Body of pancreas (tissue), 4 donors: ENCODE data around the gene PCGF3. TPM values are rescaled to one million over a fixed set of nuclear protein-coding genes. Genes with fewer than 3 reads are reported as not detected.
A peak's percentile ranks its signal among the peaks of the same experiment; 100 is the strongest.

Source experiments
- ATAC-seq: fragments of 150-250 bp; one replicate; pipeline ENCODE4 v1.9.1; 2016
- DNase-seq, 4 donors: peaks; one replicate each; pipeline ENCODE4 v3.0.0-alpha.2; 2019
- H3K27ac ChIP-seq, 4 donors: fragments of 200-600 bp; sonication (generic); 1 replicate in 3 of 4; 2 replicates in 1 of 4; pipeline versions ENCODE4 v1.5.1 to v1.6.1; 2016 to 2019; ENCODE audit warnings: mild to moderate bottlenecking in 1 of 4, mixed read lengths in 1 of 4, moderate library complexity in 1 of 4
- H3K27me3 ChIP-seq, 2 donors: fragments of 200-600 bp; sonication (generic); one replicate each; pipeline ENCODE4 v1.6.0; 2016; ENCODE audit warnings: mild to moderate bottlenecking in 1 of 2
- H3K36me3 ChIP-seq, 2 donors: fragments of 200-600 bp; sonication (generic); replicated peaks in 1 of 2; 2 replicates each; pipeline ENCODE4 v1.5.1; 2016; ENCODE audit warnings: low read depth in 2 of 2; ENCODE audit not compliant: insufficient read depth in 1 of 2
- H3K4me1 ChIP-seq: fragments of 200-600 bp; sonication (generic); one replicate; pipeline ENCODE4 v1.6.0; 2016
- H3K4me3 ChIP-seq, 2 donors: fragments of 200-600 bp; sonication (generic); 1 replicate in 1 of 2; 2 replicates in 1 of 2; pipeline ENCODE4 v1.5.1; 2016 to 2019
- H3K9me3 ChIP-seq, 3 donors: fragments of 200-600 bp; sonication (generic); 1 replicate in 2 of 3; 2 replicates in 1 of 3; pipeline ENCODE4 v1.5.1; 2016
- POLR2A ChIP-seq, 3 donors: fragments of 450-650 bp; IDR thresholded peaks; one replicate each; pipeline ENCODE4 v1.6.1; 2016; ENCODE audit warnings: antibody characterized with exemption in 3 of 3, mild to moderate bottlenecking in 2 of 3
- WGBS, 2 donors: methylation state at CpG; one replicate each; pipeline ENCODE4 v1.1.5; 2017; 5-methylcytosine and 5-hydroxymethylcytosine counted together
- intact Hi-C: fragments of 100-400 bp; cut with DNase I; formaldehyde crosslinking; loops from one replicate; pipeline ENCODE4 v1.15.1; 2023
- total RNA-seq, 2 donors: library from RNA; depleted of rRNA; stranded (reverse); fragments of >200 nt; gene quantifications; one replicate each; pipeline ENCODE4 v1.1.0, GENCODE V29; 2016
- TF ChIP-seq, protein P1 (sequence below), 7 experiments: fragments of 450-650 bp in 4 of 7; fragments of 200-600 bp in 3 of 7; sonication (generic) in 3 of 7; IDR thresholded peaks; one replicate each; pipeline ENCODE4 v1.5.1; 2016 to 2019; ENCODE audit warnings: antibody characterized with exemption in 7 of 7

PCGF3 gene
- total RNA-seq, 2 donors from 2014 or later, result 16.8 to 31.1 TPM

DNA sequence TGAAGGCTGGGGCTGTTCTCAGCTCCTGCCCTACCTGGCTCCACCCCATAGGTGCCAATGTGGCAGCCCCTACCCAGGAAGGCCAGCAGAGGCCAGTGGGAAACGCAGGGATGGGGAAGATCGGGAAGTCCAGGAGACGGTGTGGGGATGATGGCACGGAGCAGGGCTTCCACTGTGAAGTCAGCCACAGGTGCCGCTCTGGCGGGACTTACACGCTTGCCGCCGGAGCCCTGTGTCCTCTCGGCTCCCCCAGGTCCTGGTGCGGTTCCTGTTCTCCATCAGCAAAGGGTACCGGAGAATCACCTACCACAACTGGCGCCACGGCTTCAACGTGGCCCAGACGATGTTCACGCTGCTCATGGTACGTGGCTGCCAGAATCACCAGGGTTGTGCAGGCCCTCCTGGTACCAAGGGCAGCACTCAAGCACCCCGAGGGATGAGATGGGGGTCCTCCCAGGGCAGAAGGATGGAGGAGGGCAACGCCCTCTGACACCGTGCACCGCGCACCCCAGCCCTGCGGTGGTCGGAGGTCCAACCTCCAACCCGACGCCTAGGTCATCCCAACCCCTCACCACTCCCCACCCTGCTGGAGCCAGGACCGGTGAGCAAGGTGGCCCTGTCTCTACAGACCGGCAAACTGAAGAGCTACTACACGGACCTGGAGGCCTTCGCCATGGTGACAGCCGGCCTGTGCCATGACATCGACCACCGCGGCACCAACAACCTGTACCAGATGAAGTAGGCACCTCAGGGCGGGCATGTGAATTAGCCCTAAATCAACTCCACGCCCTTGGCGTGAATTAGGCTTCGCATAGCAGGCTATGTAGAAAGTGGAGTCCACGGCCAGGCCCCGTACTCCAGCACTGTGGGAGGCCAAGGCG lies 43.5 kb upstream of the PCGF3 start:
- DNase-seq, result no peak
- Histone ChIP-seq H3K9me3 (no peaks in the 10 kb centered on the region), H3K27me3 (no peaks in the 10 kb centered on the region), H3K27ac (no peak overlapping the region), H3K36me3 (no peaks in the 10 kb centered on the region), H3K4me3 (no peak overlapping the region), H3K4me1 (peaks cover 13% of the 10 kb centered on the region)
- intact Hi-C loops, result no loop called here
- no peak for ATAC-seq
- 91% methylated on average over 13 to 42 of the region's 42 CpGs for WGBS, 2 donors
- TF ChIP-seq, protein P1, sequence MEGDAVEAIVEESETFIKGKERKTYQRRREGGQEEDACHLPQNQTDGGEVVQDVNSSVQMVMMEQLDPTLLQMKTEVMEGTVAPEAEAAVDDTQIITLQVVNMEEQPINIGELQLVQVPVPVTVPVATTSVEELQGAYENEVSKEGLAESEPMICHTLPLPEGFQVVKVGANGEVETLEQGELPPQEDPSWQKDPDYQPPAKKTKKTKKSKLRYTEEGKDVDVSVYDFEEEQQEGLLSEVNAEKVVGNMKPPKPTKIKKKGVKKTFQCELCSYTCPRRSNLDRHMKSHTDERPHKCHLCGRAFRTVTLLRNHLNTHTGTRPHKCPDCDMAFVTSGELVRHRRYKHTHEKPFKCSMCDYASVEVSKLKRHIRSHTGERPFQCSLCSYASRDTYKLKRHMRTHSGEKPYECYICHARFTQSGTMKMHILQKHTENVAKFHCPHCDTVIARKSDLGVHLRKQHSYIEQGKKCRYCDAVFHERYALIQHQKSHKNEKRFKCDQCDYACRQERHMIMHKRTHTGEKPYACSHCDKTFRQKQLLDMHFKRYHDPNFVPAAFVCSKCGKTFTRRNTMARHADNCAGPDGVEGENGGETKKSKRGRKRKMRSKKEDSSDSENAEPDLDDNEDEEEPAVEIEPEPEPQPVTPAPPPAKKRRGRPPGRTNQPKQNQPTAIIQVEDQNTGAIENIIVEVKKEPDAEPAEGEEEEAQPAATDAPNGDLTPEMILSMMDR (IDR thresholded peaks at IDR 0.05), result no peak
- TF ChIP-seq POLR2A (IDR thresholded peaks at IDR 0.05), result no peak

DNA sequence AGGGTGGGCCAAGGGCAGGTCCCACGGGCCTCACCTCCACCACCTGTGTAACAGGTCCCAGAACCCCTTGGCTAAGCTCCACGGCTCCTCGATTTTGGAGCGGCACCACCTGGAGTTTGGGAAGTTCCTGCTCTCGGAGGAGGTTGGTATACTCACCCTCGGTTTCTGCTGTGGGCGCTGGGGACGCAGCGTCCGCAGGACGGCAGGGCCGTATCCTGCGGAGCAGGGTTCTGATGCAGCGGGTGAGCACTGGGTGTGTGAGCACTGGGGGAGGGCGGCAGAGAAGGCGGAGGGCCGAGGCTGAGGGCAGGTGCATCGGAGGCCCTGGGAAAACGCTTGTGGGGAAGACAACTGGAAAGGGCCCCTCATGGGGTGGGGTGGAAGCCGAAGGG lies 42.6 kb upstream of the PCGF3 start:
- 29 to 50% methylated on average over 18 to 20 of the region's 20 CpGs for WGBS, 2 donors
- ATAC-seq, result no peak
- H3K27ac ChIP-seq, result no peak overlapping the region

DNA sequence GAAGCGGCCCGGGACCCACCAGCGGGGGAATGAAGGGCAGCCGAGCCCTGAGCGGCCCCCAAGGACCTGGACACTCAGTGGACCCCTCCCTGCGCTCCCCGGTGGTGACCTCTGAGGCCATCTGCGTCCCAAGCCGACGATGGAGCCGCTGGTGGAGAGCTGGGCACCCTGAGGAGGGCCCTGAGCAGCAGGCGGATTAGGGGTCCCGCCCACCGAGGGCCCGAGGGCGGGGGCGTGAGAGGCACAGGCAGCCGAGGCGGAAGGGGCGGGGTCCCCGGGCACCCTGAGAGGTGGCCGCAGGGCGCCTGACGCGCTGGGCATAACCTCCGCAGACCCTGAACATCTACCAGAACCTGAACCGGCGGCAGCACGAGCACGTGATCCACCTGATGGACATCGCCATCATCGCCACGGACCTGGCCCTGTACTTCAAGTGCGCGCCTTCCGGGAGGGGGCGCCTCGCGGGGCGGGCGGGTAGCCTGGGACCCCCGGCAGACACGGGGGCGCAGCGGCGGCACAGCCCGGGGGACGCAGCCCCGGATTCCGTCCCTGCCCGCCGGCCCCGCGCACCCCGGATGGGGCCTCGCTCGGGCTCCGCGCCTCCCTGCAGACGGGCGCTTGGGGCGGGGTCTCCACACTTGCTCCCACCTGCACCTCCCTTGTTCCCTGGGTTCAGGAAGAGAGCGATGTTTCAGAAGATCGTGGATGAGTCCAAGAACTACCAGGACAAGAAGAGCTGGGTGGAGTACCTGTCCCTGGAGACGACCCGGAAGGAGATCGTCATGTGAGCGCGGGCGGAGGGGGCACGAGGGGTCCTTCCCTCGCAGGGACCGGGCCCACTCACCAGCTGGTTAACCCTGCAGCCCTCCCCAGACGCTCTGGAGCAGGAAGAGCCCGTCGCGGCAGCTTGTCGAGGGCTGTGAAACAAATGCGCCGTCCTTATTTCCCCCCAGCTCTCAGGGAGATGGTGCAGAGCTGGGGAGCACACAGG lies 41.9 kb upstream of the PCGF3 start:
- 3 to 9% methylated on average over 18 to 79 of the region's 80 CpGs for WGBS, 2 donors
- intact Hi-C loops, result no loop called here

More for the DNA sequence above, 42.6 kb upstream of the PCGF3 start:
- intact Hi-C loops, result no loop called here
- TF ChIP-seq, protein P1 (IDR thresholded peaks at IDR 0.05), result no peak
- TF ChIP-seq POLR2A (IDR thresholded peaks at IDR 0.05), result no peak
- Histone ChIP-seq H3K4me1 (peaks cover 13% of the 10 kb centered on the region), H3K4me3 (peak overlapping the region in 1 of 2 donors; percentile 31), H3K36me3 (no peaks in the 10 kb centered on the region), H3K9me3 (no peaks in the 10 kb centered on the region), H3K27me3 (no peaks in the 10 kb centered on the region)
- DNase-seq, result no peak

DNA sequence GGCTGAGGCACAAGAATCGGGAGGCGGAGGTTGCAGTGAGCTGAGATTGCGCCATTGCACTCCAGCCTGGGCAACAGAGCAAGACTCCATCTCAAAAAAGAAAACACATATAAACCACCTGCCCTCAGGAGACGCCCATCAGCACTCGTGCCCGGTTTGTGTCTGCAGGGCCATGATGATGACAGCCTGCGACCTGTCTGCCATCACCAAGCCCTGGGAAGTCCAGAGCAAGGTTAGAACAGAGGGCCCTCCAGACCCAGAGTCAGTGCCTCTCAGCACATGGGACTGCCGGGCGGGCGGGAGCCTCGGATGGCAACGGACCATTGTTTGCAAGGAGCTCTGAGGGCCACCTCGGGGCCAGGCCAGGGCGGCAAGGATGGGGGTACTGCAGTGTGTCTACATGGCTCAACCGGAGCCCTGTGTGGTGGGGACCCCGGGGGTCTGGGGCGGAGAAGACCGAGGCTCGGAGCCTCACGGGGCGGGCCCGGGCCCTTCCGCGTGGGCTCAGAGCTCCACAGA lies 40.9 kb upstream of the PCGF3 start:
- Histone ChIP-seq H3K4me1 (peaks cover 13% of the 10 kb centered on the region), H3K27ac (no peak overlapping the region), H3K4me3 (no peak overlapping the region), H3K9me3 (no peaks in the 10 kb centered on the region), H3K36me3 (no peaks in the 10 kb centered on the region), H3K27me3 (no peaks in the 10 kb centered on the region)
- 94 to 100% methylated on average over 2 to 22 of the region's 24 CpGs for WGBS, 2 donors
- intact Hi-C loops, result no loop called here
- DNase-seq (no peak), ATAC-seq (no peak)
- TF ChIP-seq, protein P1 (IDR thresholded peaks at IDR 0.05), result no peak
- no peak for TF ChIP-seq POLR2A (IDR thresholded peaks at IDR 0.05)

More for the DNA sequence above, 41.9 kb upstream of the PCGF3 start:
- Histone ChIP-seq H3K27me3 (no peaks in the 10 kb centered on the region), H3K36me3 (no peaks in the 10 kb centered on the region), H3K4me3 (peak overlapping the region; percentile 31 to 43), H3K9me3 (no peaks in the 10 kb centered on the region), H3K27ac (peak overlapping the region in 2 of 4 donors; percentile 16 to 28), H3K4me1 (peaks cover 13% of the 10 kb centered on the region)
- DNase-seq (peak; percentile 32 to 59 (median 53)), ATAC-seq (peak; percentile 51)
- TF ChIP-seq, protein P1 (IDR thresholded peaks at IDR 0.05), result no peak
- TF ChIP-seq POLR2A (IDR thresholded peaks at IDR 0.05), result peak in 1 of 3 donors; percentile 26
